Skeletal muscle satellite cell (primary cell): ENCODE measurements around the gene PLAGL1.

Experiments used
- H3K27me3 ChIP-seq: 2 replicates; pipeline ENCODE4 v1.7.0; 2013; ENCODE audit warnings: low read length; ENCODE audit not compliant: control insufficient read depth, insufficient read depth
- H3K36me3 ChIP-seq: 2 replicates; pipeline ENCODE4 v1.7.0; 2013; ENCODE audit warnings: mild to moderate bottlenecking, control low read depth, low read length; ENCODE audit not compliant: insufficient read depth
- H3K4me1 ChIP-seq: 2 replicates; pipeline ENCODE4 v1.7.0; 2013; ENCODE audit warnings: low read length; ENCODE audit not compliant: control insufficient read depth, insufficient read depth
- H3K4me2 ChIP-seq: 2 replicates; pipeline ENCODE4 v1.7.0; 2013; ENCODE audit warnings: mild to moderate bottlenecking, low read length
- H3K4me3 ChIP-seq: 2 replicates; pipeline ENCODE4 v1.7.0; 2013; ENCODE audit warnings: low read length
- H3K9ac ChIP-seq: 2 replicates; pipeline ENCODE4 v1.7.0; 2013; ENCODE audit warnings: mild to moderate bottlenecking, low read depth, low read length, moderate library complexity
- H3K9me3 ChIP-seq: replicated peaks from 2 replicates; pipeline ENCODE4 v1.7.0; 2013; ENCODE audit warnings: mild to moderate bottlenecking, control low read depth, low read length

The PLAGL1 gene

GRCh38 chr6:143961886-143962878 lies 45.9 kb downstream of the PLAGL1 start:
- Histone ChIP-seq H3K36me3 (peaks cover 5% of the 10 kb centered on the region), H3K4me1 (peaks cover 10% of the 10 kb centered on the region), H3K9ac (no peak overlapping the region), H3K4me2 (no peak overlapping the region), H3K9me3 (no peaks in the 10 kb centered on the region), H3K4me3 (no peak overlapping the region), H3K27me3 (peaks cover 14% of the 10 kb centered on the region)

GRCh38 chr6:143961066-143961465 lies 47.0 kb downstream of the PLAGL1 start:
- peaks cover 8% of the 10 kb centered on the region for H3K4me1 ChIP-seq
- H3K4me2 ChIP-seq: no peak overlapping the region
- no peak overlapping the region for H3K4me3 ChIP-seq
- peaks cover 5% of the 10 kb centered on the region for H3K36me3 ChIP-seq
- H3K27me3 ChIP-seq: peaks cover 14% of the 10 kb centered on the region
- no peak overlapping the region for H3K9ac ChIP-seq
- no peaks in the 10 kb centered on the region for H3K9me3 ChIP-seq

GRCh38 chr6:143959927-143960326 lies 48.1 kb downstream of the PLAGL1 start:
- Histone ChIP-seq H3K27me3 (peaks cover 14% of the 10 kb centered on the region), H3K9ac (no peak overlapping the region), H3K9me3 (no peaks in the 10 kb centered on the region), H3K4me1 (no peaks in the 10 kb centered on the region), H3K4me2 (no peak overlapping the region), H3K36me3 (no peaks in the 10 kb centered on the region), H3K4me3 (no peak overlapping the region)

GRCh38 chr6:143958839-143959399 lies 49.1 kb downstream of the PLAGL1 start:
- no peak overlapping the region for H3K4me2 ChIP-seq
- no peaks in the 10 kb centered on the region for H3K4me1 ChIP-seq
- no peak overlapping the region for H3K9ac ChIP-seq
- H3K27me3 ChIP-seq: peaks cover 14% of the 10 kb centered on the region
- no peak overlapping the region for H3K4me3 ChIP-seq
- no peaks in the 10 kb centered on the region for H3K9me3 ChIP-seq
- no peaks in the 10 kb centered on the region for H3K36me3 ChIP-seq

GRCh38 chr6:143957679-143958274 lies 50.3 kb downstream of the PLAGL1 start:
- H3K4me2 ChIP-seq: no peak overlapping the region
- H3K4me1 ChIP-seq: no peaks in the 10 kb centered on the region
- H3K9me3 ChIP-seq: no peaks in the 10 kb centered on the region
- H3K4me3 ChIP-seq: no peak overlapping the region
- H3K27me3 ChIP-seq: peaks cover 14% of the 10 kb centered on the region
- no peak overlapping the region for H3K9ac ChIP-seq
- H3K36me3 ChIP-seq: peaks cover 2% of the 10 kb centered on the region

GRCh38 chr6:143955971-143956370 lies 52.1 kb downstream of the PLAGL1 start:
- H3K4me1 ChIP-seq: no peaks in the 10 kb centered on the region
- peaks cover 6% of the 10 kb centered on the region for H3K36me3 ChIP-seq
- no peak overlapping the region for H3K9ac ChIP-seq
- H3K9me3 ChIP-seq: no peaks in the 10 kb centered on the region
- no peak overlapping the region for H3K4me3 ChIP-seq
- H3K4me2 ChIP-seq: no peak overlapping the region
- H3K27me3 ChIP-seq: peaks cover 11% of the 10 kb centered on the region

GRCh38 chr6:143953922-143954321 lies 54.1 kb downstream of the PLAGL1 start:
- H3K9ac ChIP-seq: no peak overlapping the region
- H3K9me3 ChIP-seq: no peaks in the 10 kb centered on the region
- H3K4me1 ChIP-seq: no peaks in the 10 kb centered on the region
- no peaks in the 10 kb centered on the region for H3K27me3 ChIP-seq
- peaks cover 6% of the 10 kb centered on the region for H3K36me3 ChIP-seq
- H3K4me2 ChIP-seq: no peak overlapping the region
- H3K4me3 ChIP-seq: no peak overlapping the region

GRCh38 chr6:143952947-143953701 lies 54.9 kb downstream of the PLAGL1 start:
- Histone ChIP-seq H3K36me3 (peaks cover 6% of the 10 kb centered on the region), H3K9ac (no peak overlapping the region), H3K9me3 (no peaks in the 10 kb centered on the region), H3K4me3 (no peak overlapping the region), H3K4me2 (no peak overlapping the region), H3K4me1 (no peaks in the 10 kb centered on the region), H3K27me3 (no peaks in the 10 kb centered on the region)

- no peaks in the 10 kb centered on the region for H3K4me1 ChIP-seq
- H3K9ac ChIP-seq: no peak overlapping the region
- H3K4me2 ChIP-seq: no peak overlapping the region
- no peaks in the 10 kb centered on the region for H3K27me3 ChIP-seq
- H3K36me3 ChIP-seq: peaks cover 6% of the 10 kb centered on the region
- H3K4me3 ChIP-seq: no peak overlapping the region
- H3K9me3 ChIP-seq: no peaks in the 10 kb centered on the region
Measured at GRCh38 chr6:143952060-143952778, 55.8 kb downstream of the PLAGL1 start.

GRCh38 chr6:143950875-143951274 lies 57.2 kb downstream of the PLAGL1 start:
- Histone ChIP-seq H3K4me3 (no peak overlapping the region), H3K36me3 (peaks cover 6% of the 10 kb centered on the region), H3K4me2 (no peak overlapping the region), H3K4me1 (no peaks in the 10 kb centered on the region), H3K9ac (no peak overlapping the region), H3K9me3 (no peaks in the 10 kb centered on the region), H3K27me3 (no peaks in the 10 kb centered on the region)
